SH-SY5Y (cell line): ENCODE measurements around the gene LIPF.

ENCODE experiments used
- GATA2 ChIP-seq: IDR thresholded peaks from 2 replicates; pipeline ENCODE4 v1.6.1; 2011; ENCODE audit warnings: mild to moderate bottlenecking, low read depth, low read length
- GATA3 ChIP-seq: IDR thresholded peaks from 2 replicates; pipeline ENCODE4 v1.6.1; 2011; ENCODE audit warnings: low read depth, mild to moderate bottlenecking, low read length, moderate library complexity

Gene LIPF

DNA sequence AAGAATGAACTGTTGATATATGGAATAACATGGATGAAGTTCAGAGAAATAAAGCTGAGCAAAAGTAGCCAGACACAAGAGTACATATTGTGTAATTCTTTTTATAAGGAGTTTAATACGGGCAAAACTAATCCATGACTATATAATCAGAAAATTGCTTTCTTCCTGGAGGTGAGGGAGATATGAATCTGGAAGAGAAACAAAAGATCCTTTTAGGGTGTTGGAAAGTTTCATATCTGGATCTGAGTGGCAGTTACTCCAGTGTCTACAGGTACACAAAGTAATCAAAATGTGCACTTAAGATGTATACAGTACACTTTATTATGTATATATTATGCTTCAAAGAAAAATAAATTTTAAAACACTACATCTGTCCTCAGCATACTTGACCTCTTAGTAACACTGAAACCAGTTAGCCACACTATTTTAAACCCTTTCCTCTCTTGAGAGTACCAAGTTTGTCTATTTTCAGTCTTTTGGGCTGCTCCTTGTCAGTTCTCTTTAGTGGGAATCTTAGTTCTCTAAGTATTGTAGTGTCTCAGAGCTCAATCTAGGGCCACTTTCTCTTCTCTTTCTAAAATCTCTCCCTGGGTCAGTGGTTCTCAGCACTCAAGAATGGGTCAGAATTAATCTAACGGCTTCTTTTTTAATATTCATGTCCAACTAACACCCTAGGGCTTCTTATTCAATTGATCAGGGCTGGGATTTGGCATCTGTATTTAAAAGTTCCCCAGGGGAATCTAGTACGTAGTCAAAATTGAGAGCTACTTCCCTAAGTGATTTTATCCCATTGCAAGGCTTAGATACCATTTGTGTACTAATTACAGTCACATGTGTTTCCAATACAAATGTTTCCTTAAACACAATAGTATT lies 4.3 kb upstream of the LIPF start:
- TF ChIP-seq GATA3 (no peak), GATA2 (no peak)

DNA sequence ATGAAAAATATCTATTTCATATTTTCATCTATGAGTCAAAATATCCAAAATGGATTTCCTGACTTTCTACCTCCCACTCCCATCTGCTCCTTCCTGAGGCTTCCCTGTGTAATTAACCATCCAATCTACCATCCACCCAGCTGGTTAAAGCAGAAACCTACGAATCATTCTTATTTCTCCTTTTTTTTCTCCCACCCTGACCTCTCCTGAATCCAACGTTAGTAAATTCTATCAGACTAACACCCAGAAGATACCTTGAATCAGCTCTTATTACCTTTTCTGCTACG lies 3.7 kb upstream of the LIPF start:
- no peak for TF ChIP-seq GATA2
- no peak for TF ChIP-seq GATA3

DNA sequence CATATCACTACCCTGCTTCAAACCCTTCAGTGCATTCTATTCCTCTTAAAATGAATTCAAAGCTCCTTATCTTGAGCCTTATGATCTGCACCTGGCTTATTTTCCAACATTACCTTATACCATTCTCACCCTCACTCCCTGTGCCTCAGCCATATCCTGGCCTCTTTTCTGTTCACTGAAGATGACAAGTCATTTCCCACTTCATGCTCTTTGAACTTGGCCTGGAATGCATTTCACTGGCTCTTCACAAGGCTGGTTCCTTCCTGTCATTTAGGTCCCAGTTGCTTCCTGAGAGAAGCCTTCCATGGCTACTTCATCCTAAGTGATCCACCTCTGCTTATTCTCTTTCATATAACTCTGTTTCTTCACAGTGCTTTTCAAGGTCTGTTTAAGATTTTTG lies 3.2 kb upstream of the LIPF start:
- TF ChIP-seq GATA2, result no peak
- no peak for TF ChIP-seq GATA3

DNA sequence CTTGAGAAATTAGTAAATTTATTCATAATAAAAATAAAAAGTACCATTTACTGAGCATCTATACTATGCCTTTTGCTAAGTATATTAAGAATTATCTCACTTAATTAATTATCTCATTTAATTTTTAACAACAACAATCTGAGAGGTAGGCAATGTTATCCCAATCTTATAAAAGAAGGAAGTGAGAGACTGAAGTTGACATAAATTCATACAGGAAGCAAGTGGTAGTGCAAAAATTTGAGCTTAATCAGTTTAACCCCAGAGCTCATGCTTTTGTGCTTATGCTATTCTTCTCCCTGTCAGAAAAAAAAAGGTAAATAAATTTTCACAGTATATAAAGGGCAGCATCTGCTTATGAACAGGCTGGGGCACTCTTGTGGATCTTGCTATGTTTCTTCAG lies 2.7 kb upstream of the LIPF start:
- TF ChIP-seq GATA2 (no peak), GATA3 (no peak)

DNA sequence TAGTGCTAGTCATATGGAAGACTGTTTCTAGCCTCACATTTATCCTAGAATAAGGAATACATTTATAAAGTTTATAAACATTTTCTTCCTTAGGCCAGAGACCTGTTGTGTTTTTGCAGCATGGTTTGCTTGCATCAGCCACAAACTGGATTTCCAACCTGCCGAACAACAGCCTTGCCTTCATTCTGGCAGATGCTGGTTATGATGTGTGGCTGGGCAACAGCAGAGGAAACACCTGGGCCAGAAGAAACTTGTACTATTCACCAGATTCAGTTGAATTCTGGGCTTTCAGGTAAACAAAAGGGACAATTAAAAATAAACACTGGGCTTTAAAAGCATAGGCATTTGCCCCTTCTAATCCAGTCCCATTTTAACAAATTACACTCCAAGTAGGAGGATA lies 4.2 kb downstream of the LIPF start:
- TF ChIP-seq GATA2 (no peak), GATA3 (no peak)

DNA sequence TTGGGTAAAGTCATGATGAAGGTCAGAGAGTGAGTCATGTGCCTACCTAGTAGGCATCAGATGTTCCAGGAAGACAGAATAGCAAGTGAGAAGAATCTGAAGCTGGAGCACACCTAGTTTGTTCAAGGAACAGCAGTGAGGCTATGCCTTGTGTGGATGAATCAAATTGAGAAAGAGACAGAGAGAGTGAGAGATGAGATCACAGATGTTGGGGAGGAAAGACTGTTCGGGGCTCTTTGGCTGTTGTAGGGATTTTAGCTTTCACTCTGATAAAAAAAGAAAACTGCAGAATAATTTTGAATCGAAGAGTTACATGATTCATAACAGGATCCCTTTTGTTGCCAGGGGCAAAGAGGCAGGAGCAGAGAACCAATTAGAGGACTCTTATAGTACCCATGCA lies 6.3 kb downstream of the LIPF start:
- TF ChIP-seq GATA2, result no peak
- no peak for TF ChIP-seq GATA3

DNA sequence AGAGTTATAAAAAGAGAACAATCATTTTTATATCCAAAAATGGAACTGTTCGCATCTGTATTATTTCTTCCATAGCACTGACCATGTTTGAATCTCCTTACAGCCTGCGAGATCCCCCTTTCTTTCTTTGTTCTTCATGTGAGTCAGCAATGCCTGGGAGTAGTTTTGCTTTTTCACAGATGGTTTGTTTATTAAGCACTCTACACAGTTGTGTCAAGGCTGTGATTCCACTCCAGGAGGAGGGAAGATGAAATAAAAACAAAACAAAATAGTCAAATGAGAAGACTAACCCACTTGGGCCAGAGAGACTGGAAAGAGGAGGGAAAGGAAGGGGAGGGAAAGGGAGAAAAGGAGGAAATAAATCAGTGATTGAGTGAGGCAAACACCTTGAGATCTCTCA lies 7.8 kb downstream of the LIPF start:
- no peak for TF ChIP-seq GATA2
- TF ChIP-seq GATA3, result no peak

DNA sequence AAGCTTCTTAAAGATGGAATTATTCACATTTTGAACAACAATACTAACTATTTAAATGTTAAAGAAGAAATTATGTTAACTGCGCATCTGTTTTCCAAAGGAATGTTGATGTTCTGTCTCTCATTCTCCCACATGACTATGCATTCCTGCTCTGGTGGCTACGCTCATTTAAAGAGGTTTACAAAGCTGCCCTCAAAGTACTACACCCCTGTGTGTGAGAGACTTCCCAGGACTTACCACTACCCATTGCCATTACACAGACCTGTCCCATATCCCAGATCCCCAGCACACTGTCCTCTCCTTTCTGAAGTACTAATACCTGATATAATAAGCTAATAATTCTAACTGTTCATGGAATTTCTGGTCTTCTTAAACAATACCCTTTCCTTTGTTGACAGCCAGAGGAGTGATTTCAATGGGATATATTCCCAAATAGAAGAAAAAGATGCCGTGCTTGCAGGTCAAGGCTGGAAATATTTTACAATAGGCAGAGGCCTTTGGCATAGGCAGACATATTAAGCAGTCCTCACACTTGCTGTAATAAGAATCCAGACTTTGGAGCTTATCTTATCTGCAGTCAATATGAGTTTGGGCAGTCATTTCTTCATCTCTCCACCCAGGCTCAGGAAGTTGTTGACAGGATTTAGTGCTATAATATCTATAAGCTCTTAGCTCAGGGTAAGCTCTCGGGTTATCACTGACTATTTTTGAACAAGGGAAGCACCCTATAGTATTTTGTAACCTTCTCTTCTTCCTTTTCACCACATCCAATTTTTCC lies 12.2 kb downstream of the LIPF start:
- TF ChIP-seq GATA2 (no peak), GATA3 (no peak)

DNA sequence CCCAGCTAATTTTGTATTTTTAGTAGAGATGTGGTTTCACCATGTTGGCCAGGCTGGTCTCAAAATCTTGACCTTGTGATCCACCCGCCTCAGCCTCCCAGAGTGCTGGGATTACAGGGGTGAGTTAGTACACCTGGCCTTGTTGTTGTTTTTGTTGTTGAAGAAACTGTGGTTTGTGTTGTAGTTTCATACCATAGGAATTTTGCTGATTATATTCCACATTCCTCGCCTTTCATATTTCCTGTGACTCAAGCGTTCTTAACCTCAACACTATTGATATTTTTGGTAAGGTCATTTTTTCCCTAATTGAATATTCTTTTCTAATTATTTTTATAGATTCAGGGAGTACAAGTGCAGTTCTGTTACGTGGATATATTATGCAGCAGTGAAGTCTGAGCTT lies 16.7 kb downstream of the LIPF start:
- TF ChIP-seq GATA2, result no peak
- no peak for TF ChIP-seq GATA3

DNA sequence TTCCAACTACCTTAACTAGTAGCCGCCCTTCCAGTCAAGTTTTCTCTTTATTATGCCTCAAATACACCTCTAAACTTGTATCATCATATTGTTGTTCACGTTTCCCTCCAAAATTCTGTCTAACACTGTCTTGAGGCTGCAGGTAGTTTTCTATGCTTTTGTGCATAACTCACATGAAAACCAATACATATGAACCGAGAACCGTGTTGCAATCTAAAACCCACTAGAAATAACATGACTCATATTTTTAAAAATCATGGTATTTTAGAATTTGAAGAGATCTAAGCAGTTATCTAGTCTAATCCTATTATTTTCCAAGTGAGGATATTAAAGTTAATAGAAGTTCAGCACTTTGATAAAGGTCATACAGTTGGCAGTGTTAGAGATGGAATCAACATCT lies 18.2 kb downstream of the LIPF start:
- TF ChIP-seq GATA3 (no peak), GATA2 (no peak)

DNA sequence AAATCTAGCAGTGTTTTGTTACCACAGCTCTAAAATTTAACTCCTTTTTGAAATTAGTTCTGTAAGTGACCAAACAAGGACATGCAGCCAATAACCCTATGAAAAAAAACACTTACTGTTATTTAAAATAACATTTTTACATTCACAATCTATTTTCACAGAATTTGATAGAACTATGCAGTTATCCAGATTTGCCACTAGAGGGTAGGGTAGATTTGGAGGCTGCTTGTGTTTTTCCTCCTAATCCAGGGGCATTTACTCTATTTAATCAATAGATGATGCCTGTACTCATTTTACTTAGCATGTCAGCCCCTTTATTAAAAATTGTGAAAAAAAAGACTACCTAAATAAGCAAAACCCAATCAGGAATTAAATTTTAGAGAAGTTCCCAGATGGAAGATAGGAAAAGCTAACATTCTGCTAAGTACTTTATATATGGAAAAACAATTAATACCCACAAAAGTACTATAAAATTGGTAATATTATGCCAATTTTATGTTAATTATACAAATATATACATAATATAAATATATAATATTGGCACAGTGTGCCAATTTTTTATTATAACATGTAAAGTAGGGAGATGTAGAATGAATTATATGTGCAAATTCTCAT lies 23.7 kb downstream of the LIPF start:
- TF ChIP-seq GATA2 (no peak), GATA3 (no peak)

DNA sequence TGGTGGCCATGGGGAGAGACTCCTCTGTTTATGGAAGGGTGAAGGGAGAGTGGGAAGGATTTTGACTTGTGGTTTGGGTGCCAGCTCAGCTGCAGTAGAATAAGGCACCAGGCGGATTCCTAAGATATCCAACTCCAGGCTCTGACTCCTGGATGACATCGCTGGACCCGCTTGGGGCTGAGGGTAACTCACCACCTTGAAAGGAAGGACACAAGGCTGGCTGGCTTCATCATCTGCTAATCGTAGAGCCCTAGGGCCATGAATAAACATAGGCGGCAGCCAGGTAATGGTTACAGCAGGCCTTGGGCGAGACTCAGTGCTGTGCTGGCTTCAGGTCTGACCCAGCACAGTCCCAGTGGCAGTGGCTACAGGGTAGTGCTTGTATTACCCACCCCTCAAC lies 25.1 kb downstream of the LIPF start:
- TF ChIP-seq GATA2 (no peak), GATA3 (no peak)

DNA sequence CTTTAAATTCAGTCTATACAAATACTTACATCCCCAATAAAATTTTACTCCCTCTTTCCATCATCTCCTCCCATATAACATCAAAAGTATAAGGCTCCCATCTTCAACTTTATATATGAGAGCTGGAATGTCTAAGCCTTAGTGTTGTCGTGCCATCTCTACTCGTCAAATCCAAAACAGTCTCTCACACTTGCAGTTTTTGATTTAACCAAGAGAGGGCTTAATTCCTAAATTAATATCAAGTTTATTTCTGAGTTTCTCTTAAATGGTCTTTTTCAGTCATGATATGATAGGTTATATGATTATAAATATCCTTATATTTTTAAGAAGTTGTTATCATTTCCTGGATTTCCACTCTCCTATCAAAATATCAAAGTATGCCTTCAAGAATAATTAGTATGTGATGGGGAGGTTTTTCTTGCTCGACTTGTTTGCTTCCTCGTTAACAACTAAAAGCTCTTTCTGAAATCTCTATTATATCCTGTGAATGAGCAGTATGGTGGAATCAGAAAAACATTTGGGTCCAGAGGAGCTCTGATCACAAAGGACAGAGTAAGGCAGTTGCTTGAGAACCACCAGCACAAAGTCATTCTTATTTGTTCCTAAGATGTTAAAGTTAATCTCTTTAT lies 29.3 kb downstream of the LIPF start:
- TF ChIP-seq GATA3, result no peak
- no peak for TF ChIP-seq GATA2

DNA sequence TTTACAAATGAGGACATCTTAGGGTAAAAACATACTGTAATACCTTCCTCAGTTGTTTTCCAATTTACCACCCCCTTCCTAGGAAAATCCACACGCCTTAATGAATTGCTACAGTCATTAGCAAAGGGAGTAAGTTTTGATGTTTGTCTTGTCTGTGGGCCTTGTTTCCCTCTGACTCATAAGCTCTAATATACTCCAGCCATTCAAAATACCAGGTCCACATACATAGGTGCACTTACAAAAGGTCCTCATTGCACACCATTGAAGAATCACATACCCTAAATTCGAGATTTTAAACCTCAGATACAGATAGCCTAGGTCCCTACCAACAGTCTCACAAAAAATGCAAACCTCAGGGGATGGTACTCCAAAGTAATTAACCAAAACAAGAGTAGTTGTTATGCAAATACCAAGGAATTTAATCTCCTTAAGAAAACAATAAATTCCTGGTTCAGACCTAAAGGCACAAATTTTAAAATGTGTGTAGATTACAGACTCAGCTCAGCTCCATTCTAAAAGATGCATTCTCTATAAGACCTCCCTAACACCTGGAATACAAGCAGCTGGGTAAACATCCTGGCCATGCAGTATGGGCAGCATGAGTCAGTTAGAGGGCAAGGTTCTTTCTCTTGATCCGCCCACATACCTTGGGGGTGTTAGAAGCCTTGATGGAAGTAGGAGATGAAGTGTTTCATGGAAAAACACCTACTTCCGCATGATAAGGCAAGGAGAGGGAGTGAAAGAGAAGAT lies 38.8 kb downstream of the LIPF start:
- TF ChIP-seq GATA2 (no peak), GATA3 (no peak)
